HG02938 (cell line): ENCODE results near the gene TRHDE.
"Not testable (repeated sequence)": the region's sequence is repeated elsewhere in the genome, so short reads cannot be mapped to it uniquely, and the experiment has no call there.

Source experiments
- ATAC-seq: cut with Tn5 transposase; IDR thresholded peaks from one replicate; pipeline ENCODE4 v1.9.1; 2021; ENCODE audit warnings: mild to moderate bottlenecking, moderate library complexity; ENCODE audit not compliant: unreplicated experiment

TRHDE gene

DNA sequence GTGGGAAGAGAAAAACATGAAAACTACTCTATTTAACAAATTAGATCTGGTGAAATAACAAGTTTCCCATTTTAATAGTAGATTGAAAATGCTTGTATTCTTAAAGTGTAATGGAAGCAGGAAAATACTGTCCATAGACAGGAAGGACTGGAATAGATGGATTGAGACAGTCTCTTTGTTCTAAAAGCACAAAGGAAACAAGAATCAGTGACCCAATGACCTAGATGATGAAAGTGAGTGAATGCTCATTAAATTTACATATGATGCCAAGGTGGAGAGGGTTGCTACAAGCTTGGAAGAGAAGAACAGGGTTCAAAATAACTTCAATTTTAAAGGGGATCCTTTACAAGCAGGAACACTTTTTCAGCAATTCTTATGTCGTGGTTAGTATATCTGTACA, 233.1 kb downstream of the TRHDE start:
- ATAC-seq = no peak

DNA sequence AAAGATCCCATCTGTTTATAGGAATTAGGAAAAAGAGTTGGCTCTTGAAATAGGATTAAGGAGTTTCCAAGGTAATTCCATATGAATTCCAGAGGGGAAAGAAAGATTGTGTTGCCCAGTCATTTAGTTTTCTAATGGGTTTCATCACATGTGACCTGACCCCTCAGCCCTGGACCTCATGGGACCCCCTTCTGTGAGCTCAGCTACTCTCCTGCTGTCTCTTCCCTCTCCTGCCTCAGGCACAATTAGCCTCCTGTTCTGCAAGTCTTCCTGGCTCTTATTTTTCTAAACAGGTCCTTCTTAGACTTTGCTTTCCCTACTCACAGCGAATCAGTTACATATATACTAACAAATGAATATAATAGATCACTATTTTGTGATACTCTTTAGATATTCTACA, 237.7 kb downstream of the TRHDE start:
- no peak for ATAC-seq

DNA sequence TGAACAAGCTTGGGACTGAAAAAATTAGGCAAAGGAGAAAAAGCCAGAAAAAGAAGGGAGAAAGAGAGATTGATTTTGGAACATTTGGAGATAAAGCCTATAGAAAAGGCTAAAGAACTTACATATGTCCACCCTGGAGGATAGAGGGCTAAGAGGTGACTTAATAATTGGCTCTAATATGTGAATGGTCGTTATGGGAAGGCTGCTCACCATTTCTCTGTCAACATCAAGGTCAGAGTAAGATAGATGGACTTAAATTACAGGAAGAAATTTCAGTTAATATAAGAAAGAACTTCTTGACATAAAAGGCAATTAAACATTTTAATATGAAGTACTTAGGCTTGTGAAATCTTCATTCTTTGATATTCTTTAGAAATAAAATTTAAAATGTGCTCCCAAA, 238.6 kb downstream of the TRHDE start:
- ATAC-seq = no peak

DNA sequence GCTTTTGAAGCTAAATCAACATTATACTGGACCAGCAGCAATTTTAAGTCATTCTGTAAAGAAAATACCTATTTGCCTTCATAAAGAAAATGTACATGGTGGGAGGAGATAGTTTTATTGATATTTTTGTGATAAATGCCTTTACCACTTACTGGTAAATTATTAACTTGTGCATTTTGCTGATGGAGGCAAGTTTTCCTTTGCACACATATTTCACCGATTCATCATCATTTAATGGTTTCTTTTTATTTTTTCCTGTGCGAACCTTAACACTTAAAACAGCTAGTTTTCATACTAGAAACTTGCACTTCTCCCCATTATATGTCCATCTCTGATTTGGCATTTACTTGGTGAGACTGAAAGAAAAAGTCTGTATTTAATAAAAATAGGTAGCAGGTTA, 239.3 kb downstream of the TRHDE start:
- no peak for ATAC-seq

DNA sequence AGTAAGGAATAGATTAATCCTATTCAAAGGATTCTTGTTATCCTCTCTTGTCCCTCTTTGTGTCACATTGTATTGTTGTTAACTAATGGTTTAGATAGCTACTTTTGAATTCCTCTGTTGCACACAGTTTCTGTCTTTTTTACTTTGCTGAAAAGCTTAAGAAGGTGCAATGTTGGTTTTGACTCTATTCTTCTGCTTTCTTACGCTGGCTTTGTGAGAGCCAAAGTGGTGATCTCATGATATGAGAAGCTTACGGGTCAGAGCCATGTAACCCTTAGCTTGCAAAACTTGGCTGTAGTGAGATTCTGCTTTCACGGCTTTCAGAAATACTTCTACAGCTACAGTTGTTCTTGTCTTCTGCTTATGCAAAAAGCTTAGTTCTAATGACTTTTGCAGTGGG, 239.7 kb downstream of the TRHDE start:
- ATAC-seq = no peak

DNA sequence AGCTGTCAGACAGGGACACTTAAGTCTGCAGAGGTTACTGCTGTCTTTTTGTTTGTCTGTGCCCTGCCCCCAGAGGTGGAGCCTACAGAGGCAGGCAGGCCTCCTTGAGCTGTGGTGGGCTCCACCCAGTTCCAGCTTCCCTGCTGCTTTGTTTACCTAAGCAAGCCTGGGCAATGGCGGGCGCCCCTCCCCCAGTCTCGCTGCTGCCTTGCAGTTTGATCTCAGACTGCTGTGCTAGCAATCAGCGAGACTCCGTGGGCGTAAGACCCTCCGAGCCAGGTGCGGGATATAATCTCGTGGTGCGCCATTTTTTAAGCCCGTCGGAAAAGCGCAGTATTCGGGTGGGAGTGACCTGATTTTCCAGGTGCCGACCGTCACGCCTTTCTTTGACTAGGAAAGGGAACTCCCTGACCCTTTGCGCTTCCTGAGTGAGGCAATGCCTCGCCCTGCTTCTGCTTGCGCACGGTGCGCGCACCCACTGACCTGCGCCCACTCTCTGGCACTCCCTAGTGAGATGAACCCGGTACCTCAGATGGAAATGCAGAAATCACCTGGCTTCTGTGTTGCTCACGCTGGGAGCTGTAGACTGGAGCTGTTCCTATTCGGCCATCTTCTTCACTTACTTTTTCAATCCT, 248.0 kb downstream of the TRHDE start:
- not testable (repeated sequence) for ATAC-seq

DNA sequence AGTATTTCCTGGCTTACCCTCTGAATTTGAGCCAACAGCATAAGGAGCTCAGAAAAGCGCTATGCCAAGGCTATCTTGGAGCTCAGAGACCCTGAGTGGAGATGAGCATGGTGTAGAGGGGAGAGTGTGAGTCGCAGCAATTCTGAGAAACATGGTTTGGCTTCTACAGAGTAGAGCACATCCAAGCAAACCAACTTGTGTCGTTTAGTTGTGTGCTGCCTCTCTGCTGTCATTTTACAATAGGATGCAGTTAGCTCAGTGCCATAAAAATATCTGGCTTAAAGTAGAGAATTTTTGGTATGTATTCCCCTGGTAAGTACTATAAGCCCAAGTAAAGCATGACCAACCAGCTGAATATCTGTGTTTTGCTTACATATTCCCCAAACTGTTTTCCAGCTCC, 249.2 kb downstream of the TRHDE start:
- no peak for ATAC-seq

DNA sequence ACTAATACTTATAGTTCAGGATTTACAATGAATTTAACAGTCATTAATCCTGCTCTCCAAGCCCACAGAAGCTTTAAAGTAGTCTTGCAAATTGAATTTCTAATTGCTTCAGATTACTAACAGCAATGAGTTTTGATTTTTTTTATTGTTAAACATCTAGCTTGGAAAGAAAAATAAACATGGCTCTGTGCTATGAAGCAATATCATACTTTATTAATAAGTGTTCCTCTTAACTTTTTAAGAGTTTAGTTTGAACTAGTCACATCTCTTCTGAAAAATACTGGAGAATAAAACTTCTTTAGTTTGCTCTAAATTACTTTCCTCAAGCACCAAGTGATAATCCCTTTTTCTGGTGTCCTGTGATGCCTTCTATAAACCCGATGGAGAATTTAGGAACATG, 250.2 kb downstream of the TRHDE start:
- no peak for ATAC-seq

DNA sequence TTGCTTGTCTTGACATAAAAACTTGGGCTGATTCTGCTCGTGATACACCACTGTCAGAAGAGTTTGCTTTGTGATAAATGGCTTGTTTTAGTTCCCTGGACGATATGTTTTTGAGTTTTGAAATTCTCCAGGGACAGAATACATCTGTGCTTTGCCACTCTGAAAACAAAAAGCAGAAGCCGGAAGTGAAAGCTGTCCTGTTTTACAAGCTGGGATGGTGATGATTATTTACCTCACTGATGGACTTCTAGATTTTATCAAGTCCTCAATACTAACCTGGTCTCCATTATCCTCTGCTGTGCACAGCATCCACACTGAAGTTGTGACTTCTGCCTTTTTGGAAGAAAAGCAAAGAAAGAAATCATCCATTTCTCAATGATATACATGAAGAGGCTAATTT, 251.6 kb downstream of the TRHDE start:
- ATAC-seq = no peak

DNA sequence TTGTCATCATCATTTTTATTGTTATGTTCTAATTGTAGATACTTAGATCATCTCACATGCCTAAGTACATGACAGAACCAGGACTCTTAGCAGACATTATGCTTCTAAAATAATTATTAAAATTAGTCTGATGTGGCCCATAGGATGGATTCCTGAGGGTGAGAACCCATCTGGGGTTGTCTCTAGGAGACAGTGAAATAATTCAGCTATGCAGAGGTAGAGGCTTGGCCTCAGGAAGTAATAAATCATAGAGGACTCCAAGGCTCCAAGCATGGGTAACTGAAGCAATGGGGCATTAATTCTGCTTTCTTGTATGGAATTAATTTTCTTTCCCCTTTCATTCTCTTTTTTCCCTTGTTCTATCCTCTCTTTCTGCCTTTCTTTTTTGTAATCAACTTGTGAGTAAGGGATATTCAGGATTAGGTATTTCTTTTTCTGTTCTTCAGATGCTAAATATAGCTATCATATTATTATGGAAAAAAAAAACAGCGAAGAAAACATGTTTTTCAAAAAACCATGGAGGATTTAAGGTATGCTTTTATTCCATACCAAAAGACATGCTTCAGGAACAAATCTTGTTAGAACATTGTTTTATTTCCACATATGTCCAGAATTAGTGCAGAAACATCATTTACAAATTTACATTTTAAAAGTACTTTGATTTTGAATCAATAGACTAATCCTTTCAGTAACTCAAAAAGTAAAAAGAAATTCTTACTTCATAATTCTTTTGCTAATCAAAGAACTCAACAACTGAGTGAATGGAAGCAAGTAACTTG, 263.2 kb downstream of the TRHDE start:
- no peak for ATAC-seq

DNA sequence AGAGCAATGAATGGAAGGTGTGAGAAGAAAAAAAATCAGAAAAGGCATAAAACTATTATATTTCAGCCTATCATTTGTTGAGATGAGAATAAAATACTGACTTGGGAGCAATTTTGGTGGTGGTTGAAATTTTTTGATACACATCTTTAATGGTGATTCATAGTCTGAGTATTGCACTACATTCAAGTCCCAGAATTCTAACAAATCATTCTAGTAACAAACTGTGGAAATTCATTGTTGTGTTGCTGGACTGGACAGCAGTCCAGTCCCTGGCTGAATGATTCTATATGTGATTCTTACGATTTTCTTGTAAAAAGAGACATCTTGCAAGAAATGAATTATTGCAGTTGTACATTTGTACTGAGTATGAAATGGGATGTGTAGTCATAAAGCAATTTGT, 268.6 kb downstream of the TRHDE start:
- ATAC-seq = no peak

DNA sequence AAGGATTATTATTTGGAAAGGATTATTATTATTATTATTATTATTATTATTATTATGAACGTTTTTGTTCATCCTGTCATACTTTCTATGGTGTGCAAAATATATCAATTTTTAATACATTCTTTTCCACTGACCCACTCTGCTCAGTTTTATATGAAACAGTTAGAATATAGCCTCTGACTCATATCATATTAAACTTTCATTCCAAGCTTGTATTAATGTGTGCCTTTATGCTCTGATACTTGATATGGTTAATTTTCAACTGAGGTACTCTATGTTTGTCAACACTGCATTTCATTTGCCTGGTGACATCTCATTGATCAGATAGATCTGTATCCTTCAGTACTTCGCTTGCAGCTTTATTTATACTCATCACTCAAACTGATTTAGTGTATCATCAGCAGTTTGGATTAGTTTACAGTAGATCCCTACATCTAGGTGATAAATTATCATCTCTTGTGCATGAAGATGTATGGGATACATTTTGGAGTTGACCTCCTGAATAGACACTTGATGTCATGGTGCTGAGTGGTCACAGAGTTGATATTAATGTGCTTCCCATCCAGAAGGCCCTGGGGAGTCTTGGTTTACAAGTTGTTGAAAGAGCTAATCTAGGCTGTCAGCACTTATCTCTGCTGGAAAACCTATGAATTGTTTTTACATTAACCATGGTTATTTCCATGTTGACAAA, 271.8 kb downstream of the TRHDE start:
- no peak for ATAC-seq

DNA sequence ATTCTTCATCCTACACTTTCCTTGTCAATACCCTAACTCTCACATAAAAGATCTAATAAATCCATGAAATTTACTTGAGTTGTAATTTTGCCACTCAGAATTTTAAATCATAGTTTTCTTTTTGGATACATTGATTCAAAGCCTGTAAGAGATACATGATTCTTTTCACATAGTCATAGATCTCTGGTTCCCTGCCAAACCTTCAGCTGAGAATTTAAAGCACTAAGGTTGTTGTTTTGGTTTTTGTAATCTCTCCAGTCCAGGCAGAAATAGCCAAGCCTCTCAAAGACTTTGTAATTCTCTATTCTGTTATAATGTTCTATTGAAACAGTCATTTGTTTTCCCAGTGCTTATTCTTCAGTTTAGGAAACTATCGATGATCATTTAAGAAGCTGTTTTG, 273.9 kb downstream of the TRHDE start:
- ATAC-seq = no peak

DNA sequence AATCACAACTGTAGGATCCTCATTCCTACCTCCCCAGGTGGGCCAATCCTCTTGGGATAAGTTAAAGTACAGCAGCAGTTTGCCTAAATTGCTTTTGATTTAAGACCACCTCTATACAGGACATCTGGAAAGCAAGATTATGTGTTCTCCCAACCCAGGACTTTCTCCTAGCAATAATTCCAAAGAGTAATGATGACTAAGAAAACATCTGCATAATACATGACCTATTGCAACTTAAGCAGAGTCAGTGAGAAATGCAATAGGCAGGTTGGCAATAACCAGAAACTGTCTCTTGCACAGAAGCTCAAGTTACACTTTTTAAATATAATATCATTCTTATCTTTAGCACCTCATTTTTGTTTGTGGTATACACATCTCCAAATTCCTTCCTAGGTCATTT, 275.4 kb downstream of the TRHDE start:
- ATAC-seq = no peak

DNA sequence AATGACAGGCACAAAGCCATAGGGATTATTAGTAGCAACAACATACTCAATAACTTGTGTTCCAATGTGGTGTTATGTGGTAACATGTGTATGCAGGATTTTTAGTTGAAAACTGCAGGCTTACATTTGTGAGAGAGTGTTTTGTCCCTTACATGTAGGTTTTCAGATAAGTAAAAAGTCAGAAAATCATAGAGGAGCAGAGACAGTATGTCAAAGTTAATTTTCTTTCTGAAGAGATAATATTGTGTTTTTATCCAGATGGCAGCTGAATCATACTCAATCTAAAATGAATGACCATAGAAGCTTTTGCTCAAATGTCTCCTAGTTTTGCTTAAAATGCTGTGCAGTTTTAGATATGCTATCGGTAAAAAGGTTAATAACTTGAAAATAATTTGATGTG, 277.0 kb downstream of the TRHDE start:
- ATAC-seq = no peak

DNA sequence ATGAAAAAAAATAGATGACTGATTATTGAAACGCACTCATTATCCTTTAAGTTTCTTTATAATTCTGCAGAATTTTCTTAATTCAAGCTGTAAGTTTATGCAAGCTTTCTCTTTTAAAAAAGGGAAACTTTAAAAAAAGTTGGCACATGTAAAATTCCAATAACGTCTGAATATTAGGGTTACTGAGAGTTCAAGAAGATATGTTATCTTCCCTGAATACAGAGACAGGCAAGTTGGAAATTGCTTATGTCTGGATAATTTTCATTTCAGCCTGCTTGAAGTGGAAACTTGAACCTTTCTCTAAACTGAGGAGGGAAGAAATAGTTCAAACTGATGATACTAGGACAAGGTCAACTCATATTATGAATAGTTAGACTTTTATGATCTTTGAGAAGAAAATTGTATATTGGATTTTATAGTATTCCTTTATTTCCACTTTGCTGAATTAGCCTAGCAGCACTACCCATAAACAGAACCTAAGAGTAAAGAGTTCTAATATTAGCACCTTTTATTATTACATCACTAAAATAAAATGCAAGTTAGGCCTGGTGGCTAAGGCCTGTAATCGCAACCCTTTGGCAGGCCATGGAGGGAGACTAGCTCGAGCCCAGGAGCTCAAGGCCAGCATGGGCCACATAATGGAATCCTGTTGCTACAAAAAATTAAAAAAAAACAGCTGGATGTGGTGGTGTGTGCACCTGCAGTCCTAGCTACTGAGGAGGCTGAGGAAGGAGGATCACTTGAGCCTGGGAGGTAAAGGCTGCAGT, 288.0 kb downstream of the TRHDE start:
- ATAC-seq = no peak

DNA sequence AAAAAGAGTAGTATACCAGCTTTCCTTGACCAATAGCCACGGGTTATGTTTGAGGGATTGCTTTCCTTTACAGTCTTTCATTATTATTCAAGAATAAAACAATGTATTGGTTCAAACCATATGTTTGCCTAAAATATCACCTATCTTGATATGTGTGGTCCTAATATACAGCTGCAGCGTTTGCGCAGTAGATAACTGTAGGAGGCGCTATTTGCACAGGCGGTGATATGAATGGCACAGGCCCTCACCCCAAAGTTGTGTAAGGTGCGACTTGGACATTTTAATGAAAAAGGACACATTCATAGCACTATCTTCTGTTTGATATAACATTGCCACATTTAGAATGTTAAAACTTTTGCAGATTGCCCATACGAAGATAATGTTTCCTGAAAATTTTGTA, 298.4 kb downstream of the TRHDE start:
- ATAC-seq = no peak

DNA sequence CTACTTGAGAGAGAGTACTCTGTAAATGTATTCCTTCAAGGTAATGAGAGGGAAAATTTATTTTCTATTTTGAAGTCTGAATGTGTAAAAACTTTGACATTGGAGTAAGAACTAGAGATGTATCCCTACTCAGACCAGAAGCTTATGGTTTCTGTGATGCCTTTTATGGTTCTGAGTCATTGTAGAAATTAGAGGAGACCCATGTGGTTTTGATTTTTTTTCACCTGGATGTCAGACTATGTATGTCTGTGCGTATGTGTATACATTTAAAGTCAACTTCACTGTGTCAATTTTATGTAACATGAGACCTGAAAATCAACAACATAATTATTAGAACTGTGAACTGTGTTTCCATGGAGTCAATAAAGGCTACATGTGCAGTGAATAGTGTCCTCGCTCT, 302.0 kb downstream of the TRHDE start:
- ATAC-seq = no peak

DNA sequence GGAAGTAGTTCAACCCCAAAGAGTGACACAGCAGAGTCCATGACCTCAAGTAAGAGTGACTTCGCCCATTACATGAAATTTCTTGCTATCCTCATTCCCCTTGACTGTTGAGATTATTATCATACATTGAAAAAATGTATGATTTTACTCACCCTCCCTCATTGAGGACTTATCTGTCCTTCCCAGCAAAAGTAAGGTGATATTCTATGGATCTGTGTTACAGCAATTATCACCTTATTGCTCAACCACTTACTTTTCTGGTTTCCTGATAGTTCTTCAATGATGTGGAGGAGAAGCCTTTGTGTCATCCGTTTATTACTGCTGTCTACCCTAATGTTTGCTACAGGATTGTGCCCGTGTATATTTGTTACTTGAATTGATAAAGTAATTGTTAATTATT, 306.2 kb downstream of the TRHDE start:
- no peak for ATAC-seq

DNA sequence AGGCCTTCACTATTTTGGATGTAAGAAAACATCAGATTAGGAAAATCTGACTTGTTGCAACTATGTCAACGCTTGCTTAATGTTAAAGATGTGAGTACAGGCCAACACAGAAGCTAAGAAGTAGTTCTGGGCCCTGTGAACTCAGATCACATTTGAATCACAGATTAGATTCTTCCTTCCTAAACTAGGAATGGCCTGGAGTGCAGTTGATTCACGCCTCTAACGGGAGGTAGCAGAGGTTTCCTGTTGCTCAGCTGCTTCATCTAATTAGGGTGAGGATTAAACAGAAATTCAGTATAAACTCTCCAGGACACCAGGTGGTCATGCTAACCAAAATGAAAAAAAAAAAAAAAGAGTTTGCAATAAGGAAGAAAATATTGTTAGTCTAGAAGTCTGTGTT, 314.3 kb downstream of the TRHDE start:
- no peak for ATAC-seq

DNA sequence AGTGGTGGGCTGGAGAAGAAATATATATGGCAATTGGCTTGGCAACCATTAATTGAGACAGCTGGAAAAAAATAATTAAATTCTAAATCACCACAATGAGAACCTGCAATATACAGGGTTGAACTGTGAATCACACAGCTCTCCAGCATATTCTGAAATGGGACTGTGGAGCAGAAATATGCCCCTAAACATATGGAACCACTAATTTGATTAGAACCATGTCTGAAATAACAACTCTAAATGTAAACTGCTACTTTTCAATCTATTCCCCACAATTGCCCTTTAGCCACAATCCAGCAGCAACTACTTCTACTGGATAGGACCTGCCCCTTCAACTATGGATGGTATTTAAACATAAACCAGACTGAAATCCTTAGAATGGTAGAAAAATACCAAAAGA, 330.4 kb downstream of the TRHDE start:
- no peak for ATAC-seq

DNA sequence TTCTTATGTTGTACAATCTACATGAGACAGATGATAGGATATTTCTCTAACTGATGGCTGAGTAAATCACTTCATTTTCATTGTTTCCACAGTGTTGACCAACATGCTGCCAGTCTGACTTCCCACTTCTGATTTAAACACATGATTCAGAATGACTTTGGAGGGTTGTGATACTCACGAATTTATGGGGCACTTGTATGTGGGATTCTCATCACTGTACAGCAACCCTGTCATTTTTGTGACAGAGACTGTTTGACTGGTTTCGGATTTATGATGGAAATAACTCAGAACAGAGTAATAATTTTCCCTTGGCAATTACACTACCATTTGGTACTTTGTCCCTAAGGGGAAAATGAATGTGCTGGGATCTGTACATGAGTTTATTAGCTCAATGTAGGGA, 333.8 kb downstream of the TRHDE start:
- no peak for ATAC-seq
